NCI-H1105 treated with DMSO at 0.1 percent for 48 hours (cell line): ENCODE measurements around the gene EP400.
"Not testable (repeated sequence)": the region's sequence is repeated elsewhere in the genome, so short reads cannot be mapped to it uniquely, and the experiment has no call there.

Experiments
- DNase-seq: peaks from one replicate; lab custom pipeline; 2025; lab: John Stamatoyannopoulos, UW

EP400 gene

GRCh38 chr12:132068250-132068649 lies 118.5 kb downstream of the EP400 start:
- no peak for DNase-seq

- no peak for DNase-seq
Observed at GRCh38 chr12:132069336-132069985, 119.7 kb downstream of the EP400 start.

- no peak for DNase-seq
Observed at GRCh38 chr12:132070298-132070697, 120.6 kb downstream of the EP400 start.

- DNase-seq, result no peak
Observed at GRCh38 chr12:132071040-132071810, 121.5 kb downstream of the EP400 start.

GRCh38 chr12:132071830-132072384 lies 122.2 kb downstream of the EP400 start:
- no peak for DNase-seq

GRCh38 chr12:132074216-132074615 lies 124.5 kb downstream of the EP400 start:
- DNase-seq, result no peak

GRCh38 chr12:132075026-132075713 lies 125.4 kb downstream of the EP400 start:
- no peak for DNase-seq

GRCh38 chr12:132075714-132076553 lies 126.2 kb downstream of the EP400 start:
- DNase-seq, result no peak

- DNase-seq, result no peak
Observed at GRCh38 chr12:132076711-132077110, 127.0 kb downstream of the EP400 start.

GRCh38 chr12:132077322-132078100 lies 127.8 kb downstream of the EP400 start:
- DNase-seq, result no peak

GRCh38 chr12:132078190-132078589 lies 128.4 kb downstream of the EP400 start:
- DNase-seq, result no peak

- DNase-seq, result no peak
Observed at GRCh38 chr12:132079200-132079599, 129.5 kb downstream of the EP400 start.

- no peak for DNase-seq
Observed at GRCh38 chr12:132079695-132080094, 130.0 kb downstream of the EP400 start.

GRCh38 chr12:132080515-132080914 lies 130.8 kb downstream of the EP400 start:
- not testable (repeated sequence) for DNase-seq

- no peak for DNase-seq
Observed at GRCh38 chr12:132081423-132081822, 131.7 kb downstream of the EP400 start.

- no peak for DNase-seq
Observed at GRCh38 chr12:132083614-132083940, 133.8 kb downstream of the EP400 start.

- peak; percentile 91 for DNase-seq
Observed at GRCh38 chr12:132083941-132084620, 134.3 kb downstream of the EP400 start.

- no peak for DNase-seq
Observed at GRCh38 chr12:132084621-132085290, 135.0 kb downstream of the EP400 start.

GRCh38 chr12:132085291-132085635 lies 135.5 kb downstream of the EP400 start:
- DNase-seq, result no peak

GRCh38 chr12:132089407-132089910 lies 139.7 kb downstream of the EP400 start:
- DNase-seq, result no peak
